Panc1 (cell line): ENCODE results near the gene CISD3. TPM values are rescaled to one million over a fixed set of nuclear protein-coding genes. Genes with fewer than 3 reads are reported as not detected.

Source experiments
- ATAC-seq: fragments of 200-7000 bp; cut with Tn5 transposase; 2 replicates; pipeline ENCODE4 v1.9.1; 2020; ENCODE audit warnings: mild to moderate bottlenecking, moderate library complexity
- BruUV-seq: library from RNA; stranded (reverse); fragments of 400-500 nt; replicated peaks from 2 replicates; lab custom pipeline; 2021; lab: Mats Ljungman, UMichigan
- CTCF ChIA-PET: fragments of 300-600 bp; sonication (Branson Sonifier 250); formaldehyde crosslinking; loops from one replicate; lab custom pipeline; 2022; ENCODE audit warnings: antibody characterized with exemption; lab: Charles Lee
- POLR2A ChIA-PET: fragments of 300-600 bp; sonication (Branson Sonifier 250); formaldehyde crosslinking; loops from one replicate; lab custom pipeline; 2022; ENCODE audit warnings: antibody characterized with exemption; lab: Charles Lee
- DNase-seq: peaks from one replicate; pipeline ENCODE4 v3.0.0-alpha.2; 2010; ENCODE audit warnings: low read depth, low spot score
- H3K27ac ChIP-seq: 2 replicates; pipeline ENCODE4 v1.5.1; 2011; ENCODE audit warnings: mild to moderate bottlenecking, low read length, inconsistent platforms
- H3K27me3 ChIP-seq: fragments of 200-500 bp; sonication (Bioruptor generic); 2 replicates; pipeline ENCODE4 v1.6.0; 2014; ENCODE audit warnings: low read length, inconsistent platforms; ENCODE audit not compliant: control insufficient read depth, insufficient read depth
- H3K36me3 ChIP-seq: fragments of 200-500 bp; sonication (Bioruptor generic); 2 replicates; pipeline ENCODE4 v1.5.1; 2014; ENCODE audit warnings: inconsistent platforms, mild to moderate bottlenecking, low read length, moderate library complexity; ENCODE audit not compliant: control insufficient read depth, insufficient read depth
- H3K4me1 ChIP-seq: 2 replicates; pipeline ENCODE4 v1.5.1; 2011; ENCODE audit warnings: inconsistent platforms, mild to moderate bottlenecking, low read length, moderate library complexity; ENCODE audit not compliant: control insufficient read depth, insufficient read depth
- H3K4me3 ChIP-seq, 2 experiments: 2 replicates each; pipeline ENCODE4 v1.5.1; 2011 to 2012; ENCODE audit warnings: low read depth in 2 of 2, low read length in 2 of 2, mild to moderate bottlenecking in 2 of 2, inconsistent platforms in 1 of 2, moderate library complexity in 1 of 2
- H3K9me3 ChIP-seq: fragments of 200-500 bp; sonication (Bioruptor generic); 2 replicates; pipeline ENCODE4 v1.5.1; 2014; ENCODE audit warnings: low read depth, mild to moderate bottlenecking, inconsistent platforms, low read length, moderate library complexity; ENCODE audit not compliant: control insufficient read depth, insufficient read depth
- CTCF ChIP-seq: fragments of 450-650 bp; IDR thresholded peaks from 2 replicates; pipeline ENCODE4 v1.5.1; 2017; ENCODE audit warnings: mild to moderate bottlenecking
- POLR2AphosphoS5 ChIP-seq: IDR thresholded peaks from 2 replicates; pipeline ENCODE4 v1.6.1; 2012; ENCODE audit warnings: mild to moderate bottlenecking, low read depth, low read length, moderate library complexity
- REST ChIP-seq, 2 experiments: IDR thresholded peaks; 2 replicates each; pipeline ENCODE4 v1.6.1; 2011 to 2012; ENCODE audit warnings: low read depth in 2 of 2, control low read depth in 1 of 2, low read length in 1 of 2, mild to moderate bottlenecking in 1 of 2, moderate library complexity in 1 of 2; ENCODE audit not compliant: insufficient read depth in 1 of 2
- SIN3A ChIP-seq: IDR thresholded peaks from 2 replicates; pipeline ENCODE4 v1.6.1; 2012; ENCODE audit warnings: low read depth, mild to moderate bottlenecking, low read length, moderate library complexity, borderline replicate concordance; ENCODE audit not compliant: insufficient read depth
- TCF7L2 ChIP-seq: IDR thresholded peaks from 2 replicates; pipeline ENCODE4 v1.6.1; 2011; ENCODE audit warnings: mild to moderate bottlenecking, low read depth, low read length, inconsistent platforms
- in situ Hi-C: cut with HindIII; loops from 2 replicates; pipeline ENCODE4 v1.10.0; 2016; ENCODE audit warnings: low sequenced_read_pairs, low pct_unique_long_range_greater_than_20kb
- intact Hi-C: fragments of 100-400 bp; cut with micrococcal nuclease; formaldehyde crosslinking; loops from one replicate; pipeline ENCODE4 v1.10.0; 2022; ENCODE audit not compliant: unreplicated experiment
- total RNA-seq: library from RNA; stranded (reverse); gene quantifications from one replicate; pipeline ENCODE4 v1.2.1, GENCODE V29; 2021; ENCODE audit not compliant: unreplicated experiment

The CISD3 gene
- total RNA-seq, 1 experiment from 2014 or later: 45.0 TPM

GRCh38 chr17:38709104-38709820 lies 20.9 kb upstream of the CISD3 start:
- in situ Hi-C loops: no loop called here
- BruUV-seq: no TSS peak
- no peak for TF ChIP-seq SIN3A
- TF ChIP-seq POLR2AphosphoS5: no peak
- TF ChIP-seq TCF7L2: no peak
- TF ChIP-seq CTCF: no peak
- no peak for TF ChIP-seq REST (IDR thresholded peaks at IDR 0.05; ENCODE audit: insufficient read depth in 1 of 2, low read depth in 2 of 2, low read length in 1 of 2)
- no peaks in the 10 kb centered on the region for H3K9me3 ChIP-seq
- ChIA-PET CTCF (no interaction called here), POLR2A (interaction anchor here (0.6 kb wide), 2 partner anchors 9 to 104 kb away, joined by 3 to 4 read pairs; no protein-coding TSS in a partner anchor)
- no peaks in the 10 kb centered on the region for H3K27me3 ChIP-seq
- ATAC-seq (no peak), DNase-seq (no peak)
- H3K4me3 ChIP-seq: no peak overlapping the region
- intact Hi-C loops: no loop called here
- H3K4me1 ChIP-seq: no peaks in the 10 kb centered on the region
- H3K27ac ChIP-seq: no peak overlapping the region
- no peaks in the 10 kb centered on the region; the same call in 1 of the 2 replicates for H3K36me3 ChIP-seq

- Histone ChIP-seq H3K4me3 (no peak overlapping the region), H3K36me3 (no peaks in the 10 kb centered on the region), H3K27ac (no peak overlapping the region), H3K27me3 (no peaks in the 10 kb centered on the region), H3K4me1 (no peaks in the 10 kb centered on the region), H3K9me3 (no peaks in the 10 kb centered on the region)
- ATAC-seq (no peak), DNase-seq (no peak)
- intact Hi-C loops: no loop called here
- in situ Hi-C loops: no loop called here
- POLR2A ChIA-PET: interaction anchor here (0.6 kb wide), 1 partner anchor 103 kb away, joined by 3 read pairs; no protein-coding TSS in a partner anchor
- BruUV-seq: no TSS peak
- CTCF ChIA-PET: no interaction called here
- TF ChIP-seq CTCF (no peak), SIN3A (no peak), TCF7L2 (no peak), REST (IDR thresholded peaks at IDR 0.05; ENCODE audit: insufficient read depth in 1 of 2, low read depth in 2 of 2, low read length in 1 of 2) (no peak), POLR2AphosphoS5 (no peak)
Observed at GRCh38 chr17:38709864-38710603, 20.1 kb upstream of the CISD3 start.
